ENCODE results near the gene LIM2.

Gene LIM2

GRCh38 chr19:51337141-51337860 lies 50.5 kb downstream of the LIM2 start:
- Mint-ChIP-seq H3K4me3 (no peak overlapping the region), H3K36me3 (no peaks in the 10 kb centered on the region), H3K27ac (no peak overlapping the region), H3K27me3 (peaks cover 48% of the 10 kb centered on the region), H3K4me1 (peaks cover 16% of the 10 kb centered on the region), H3K9me3 (no peaks in the 10 kb centered on the region)
- no peak for DNase-seq
- CTCF ChIA-PET = interaction anchor here (1.0 to 3.2 kb wide), 3 partner anchors 80 to 102 kb away, joined by 6 to 27 read pairs (median 16); partner anchors contain the start of gene SIGLEC10

- H3K4me1 Mint-ChIP-seq = peaks cover 4% of the 10 kb centered on the region
- CTCF ChIA-PET = no interaction called here
- H3K36me3 Mint-ChIP-seq = no peaks in the 10 kb centered on the region
- no peak overlapping the region for H3K27ac Mint-ChIP-seq
- H3K27me3 Mint-ChIP-seq = peaks cover 28% of the 10 kb centered on the region
- no peak for DNase-seq
- H3K4me3 Mint-ChIP-seq = no peak overlapping the region
- peaks cover 2% of the 10 kb centered on the region for H3K9me3 Mint-ChIP-seq
Observed at GRCh38 chr19:51333836-51334460, 53.8 kb downstream of the LIM2 start.

- Mint-ChIP-seq H3K4me1 (peaks cover 5% of the 10 kb centered on the region), H3K27me3 (peaks cover 39% of the 10 kb centered on the region), H3K9me3 (peaks cover 2% of the 10 kb centered on the region), H3K36me3 (no peaks in the 10 kb centered on the region), H3K4me3 (no peak overlapping the region), H3K27ac (no peak overlapping the region)
- CTCF ChIA-PET = interaction anchor here (1.1 kb wide), 1 partner anchor 108 kb away, joined by 6 read pairs; no protein-coding TSS in a partner anchor
- no peak for DNase-seq
Observed at GRCh38 chr19:51331716-51332115, 56.1 kb downstream of the LIM2 start.

- H3K9me3 Mint-ChIP-seq = peaks cover 2% of the 10 kb centered on the region
- DNase-seq = no peak
- CTCF ChIA-PET = no interaction called here
- H3K4me3 Mint-ChIP-seq = no peak overlapping the region
- no peak overlapping the region for H3K27ac Mint-ChIP-seq
- H3K27me3 Mint-ChIP-seq = peaks cover 40% of the 10 kb centered on the region
- H3K36me3 Mint-ChIP-seq = no peaks in the 10 kb centered on the region
- peaks cover 5% of the 10 kb centered on the region for H3K4me1 Mint-ChIP-seq
Observed at GRCh38 chr19:51331193-51331592, 56.6 kb downstream of the LIM2 start.

- Mint-ChIP-seq H3K4me3 (no peak overlapping the region), H3K4me1 (peaks cover 5% of the 10 kb centered on the region), H3K27me3 (peaks cover 46% of the 10 kb centered on the region), H3K36me3 (no peaks in the 10 kb centered on the region), H3K27ac (no peak overlapping the region), H3K9me3 (peaks cover 2% of the 10 kb centered on the region)
- CTCF ChIA-PET = no interaction called here
- DNase-seq = no peak
Observed at GRCh38 chr19:51330366-51330765, 57.4 kb downstream of the LIM2 start.

All from activated naive CD4-positive, alpha-beta T cell treated with anti-CD3 and anti-CD28 coated beads, Interleukin-2, amount 10 ng/mL, durations not matched to agents 7 days and 5 days (primary cell).